GM21825 (cell line): ENCODE data around the gene ZBTB8B.
"Not testable (repeated sequence)": the region's sequence is repeated elsewhere in the genome, so short reads cannot be mapped to it uniquely, and the experiment has no call there.

Experiments used
- ATAC-seq: cut with Tn5 transposase; IDR thresholded peaks from one replicate; pipeline ENCODE4 v1.9.1; 2021; ENCODE audit warnings: mild to moderate bottlenecking, moderate library complexity; ENCODE audit not compliant: unreplicated experiment

ZBTB8B gene

GRCh38 chr1:32464716-32465577 is at the start of gene ZBTB8B:
Gene ZBTB8B, plus strand, starts transcription at chr1:32465072. Its CDS starts 5,553 bp downstream, at chr1:32470625.
- no peak for ATAC-seq

GRCh38 chr1:32421775-32422174 is 43.1 kb upstream of the ZBTB8B start:
- no peak for ATAC-seq

- ATAC-seq: no peak
Measured at GRCh38 chr1:32426489-32427255, 38.2 kb upstream of the ZBTB8B start.

- no peak for ATAC-seq
Measured at GRCh38 chr1:32427264-32427963, 37.5 kb upstream of the ZBTB8B start.

- ATAC-seq: no peak
Measured at GRCh38 chr1:32431736-32432400, 33.0 kb upstream of the ZBTB8B start.

GRCh38 chr1:32438136-32438535 is 26.7 kb upstream of the ZBTB8B start:
- ATAC-seq: no peak

GRCh38 chr1:32438777-32439176 is 26.1 kb upstream of the ZBTB8B start:
- not testable (repeated sequence) for ATAC-seq

- not testable (repeated sequence) for ATAC-seq
Measured at GRCh38 chr1:32441467-32441866, 23.4 kb upstream of the ZBTB8B start.

GRCh38 chr1:32447469-32448185 is 17.2 kb upstream of the ZBTB8B start:
- no peak for ATAC-seq

- not testable (repeated sequence) for ATAC-seq
Measured at GRCh38 chr1:32448186-32448772, 16.6 kb upstream of the ZBTB8B start.

- ATAC-seq: no peak
Measured at GRCh38 chr1:32448773-32449456, 16.0 kb upstream of the ZBTB8B start.

GRCh38 chr1:32449457-32449831 is 15.4 kb upstream of the ZBTB8B start:
- ATAC-seq: not testable (repeated sequence)

- ATAC-seq: no peak
Measured at GRCh38 chr1:32454726-32455125, 10.1 kb upstream of the ZBTB8B start.

GRCh38 chr1:32455958-32456357 is 8.9 kb upstream of the ZBTB8B start:
- ATAC-seq: no peak

GRCh38 chr1:32458798-32459197 is 6.1 kb upstream of the ZBTB8B start:
- not testable (repeated sequence) for ATAC-seq

- ATAC-seq: not testable (repeated sequence)
Measured at GRCh38 chr1:32462977-32463376, 1.9 kb upstream of the ZBTB8B start.

GRCh38 chr1:32464191-32464715 is 619 bp upstream of the ZBTB8B start:
- ATAC-seq: no peak

GRCh38 chr1:32465578-32465933 is 684 bp downstream of the ZBTB8B start:
- ATAC-seq: no peak

GRCh38 chr1:32466761-32467160 is 1.9 kb downstream of the ZBTB8B start:
- ATAC-seq: no peak
